ENCODE measurements around the gene RCSD1.
"Not testable (repeated sequence)": the region's sequence is repeated elsewhere in the genome, so short reads cannot be mapped to it uniquely, and the experiment has no call there.

The RCSD1 gene

DNA sequence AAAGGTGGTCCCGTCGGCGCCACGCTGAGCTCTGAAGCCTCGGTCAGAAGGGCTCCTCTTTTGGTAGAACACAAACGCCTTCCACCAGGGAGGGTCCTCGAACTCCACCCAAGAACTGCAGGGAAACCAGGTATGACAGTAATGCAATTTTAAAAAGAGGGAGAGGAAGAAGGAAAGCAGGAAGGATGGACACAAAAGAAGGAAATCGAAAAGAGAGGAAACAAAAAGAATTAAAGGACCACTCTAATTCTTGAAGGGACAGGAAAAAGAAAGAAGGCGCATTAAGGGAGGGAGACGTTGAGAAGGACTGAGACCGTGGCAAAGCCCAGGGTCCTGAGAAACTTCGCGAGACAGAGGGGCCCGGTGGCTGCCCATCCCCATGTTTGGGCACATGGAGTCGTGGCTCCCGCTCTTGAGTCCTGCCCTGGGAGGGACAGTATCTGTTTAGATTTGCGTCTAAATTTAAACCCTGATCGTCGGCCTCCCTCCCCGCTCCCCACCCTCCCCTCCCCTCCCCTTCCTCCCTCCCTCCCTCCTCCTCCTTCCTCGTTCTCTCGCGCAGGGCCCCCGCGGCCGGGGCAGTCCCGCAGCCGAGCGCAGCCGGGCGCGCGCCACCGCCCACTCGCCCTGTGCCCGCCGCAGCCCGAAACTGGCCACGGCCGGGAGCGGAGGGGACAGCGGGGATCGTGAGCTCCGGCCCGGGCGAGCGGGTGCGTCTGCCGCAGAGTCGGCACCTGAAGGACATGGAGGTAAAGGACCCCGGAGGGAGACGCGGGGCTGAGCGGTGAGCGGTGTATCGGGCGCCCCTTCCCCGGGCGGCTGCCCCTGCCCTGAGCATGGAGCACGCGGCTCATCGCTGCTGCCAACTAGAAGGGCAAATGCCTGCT is at the start of gene RCSD1:
Gene RCSD1, plus strand, starts transcription at position 552 of the 887 bp plus-strand sequence. Its CDS starts 192 bp downstream, at position 744.
- DNase-seq (ENCODE audit: low spot score) = no peak

DNA sequence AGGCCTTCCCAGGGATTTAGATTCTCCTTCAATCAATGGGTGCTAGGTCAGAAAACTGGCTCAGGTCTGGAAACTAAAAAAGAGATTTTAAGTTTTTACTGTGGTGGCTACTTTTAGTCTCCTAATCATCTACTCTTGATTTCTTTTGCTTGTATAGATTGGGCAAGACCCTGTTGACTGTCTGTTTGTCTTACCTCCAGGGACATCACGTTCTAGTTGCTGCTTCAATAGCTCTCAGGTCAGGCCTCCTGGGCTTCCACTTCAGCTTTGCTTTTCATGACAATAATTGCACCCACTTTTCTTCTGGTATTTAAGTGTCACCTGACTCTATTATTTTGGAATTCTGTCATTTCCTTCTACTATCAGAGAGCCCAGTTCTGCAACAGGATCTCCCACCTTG is 48.0 kb upstream of the RCSD1 start:
- no peak for DNase-seq (ENCODE audit: low spot score)

GRCh38 chr1:167582722-167583121 is 47.3 kb upstream of the RCSD1 start:
- DNase-seq (ENCODE audit: low spot score) = no peak

- DNase-seq (ENCODE audit: low spot score) = no peak
Observed at GRCh38 chr1:167584581-167584980, 45.5 kb upstream of the RCSD1 start.

DNA sequence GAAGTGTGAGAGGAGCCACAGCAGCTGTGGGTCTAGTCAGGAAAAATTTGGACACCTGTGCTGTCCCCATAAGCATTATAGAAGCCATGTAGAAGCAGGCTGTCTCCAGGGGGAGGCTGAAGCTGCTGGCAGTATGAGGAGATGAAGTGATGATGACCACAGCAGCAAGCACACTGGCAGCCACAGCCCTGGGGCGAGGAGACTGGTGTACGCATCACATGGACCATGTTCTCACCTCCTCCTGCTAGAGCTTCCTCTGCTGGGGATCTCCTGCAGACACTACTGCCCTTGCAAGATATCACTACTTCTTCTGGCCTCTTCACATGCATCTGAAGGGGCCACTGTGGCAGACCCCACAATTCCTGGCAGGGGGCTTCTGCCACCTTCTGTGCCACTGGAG is 42.7 kb upstream of the RCSD1 start:
- DNase-seq (ENCODE audit: low spot score) = no peak

DNA sequence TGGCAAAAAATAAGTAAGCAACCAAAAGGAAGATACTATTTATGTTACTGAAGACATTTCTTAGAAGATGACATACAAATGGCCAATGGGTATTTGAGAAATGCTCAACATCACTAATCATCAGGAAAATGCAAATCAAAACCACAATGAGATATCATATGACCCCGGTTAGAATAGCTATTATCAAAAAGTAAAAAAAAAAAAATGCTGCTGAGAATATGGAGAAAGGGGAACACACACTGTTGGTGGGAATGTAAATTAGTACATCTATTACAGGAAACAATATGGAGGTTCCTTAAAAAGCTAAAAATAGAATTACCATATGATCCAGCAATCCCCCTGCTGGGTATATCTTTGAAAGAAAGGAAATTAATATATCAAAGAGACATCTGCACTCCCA is 42.2 kb upstream of the RCSD1 start:
- no peak for DNase-seq (ENCODE audit: low spot score)

DNA sequence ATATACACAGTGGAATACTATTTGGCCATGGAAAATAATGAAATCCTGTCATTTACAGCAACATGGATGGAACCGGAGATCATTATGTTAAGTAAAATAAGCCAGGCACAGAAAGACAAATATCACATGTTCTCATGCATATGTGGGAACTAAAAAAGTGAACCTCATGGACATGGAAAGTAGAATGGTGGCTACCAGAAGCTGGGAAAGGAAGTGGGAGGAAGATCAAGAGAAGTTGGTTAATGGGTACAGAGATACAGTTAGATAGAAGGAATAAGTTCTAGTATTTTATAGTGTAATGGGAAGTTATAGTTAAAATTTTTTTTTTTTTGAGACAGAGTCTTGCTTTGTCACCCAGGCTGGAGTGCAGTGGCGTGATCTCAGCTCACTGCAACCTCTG is 41.7 kb upstream of the RCSD1 start:
- no peak for DNase-seq (ENCODE audit: low spot score)

GRCh38 chr1:167592475-167592874 is 37.6 kb upstream of the RCSD1 start:
- DNase-seq (ENCODE audit: low spot score) = no peak

DNA sequence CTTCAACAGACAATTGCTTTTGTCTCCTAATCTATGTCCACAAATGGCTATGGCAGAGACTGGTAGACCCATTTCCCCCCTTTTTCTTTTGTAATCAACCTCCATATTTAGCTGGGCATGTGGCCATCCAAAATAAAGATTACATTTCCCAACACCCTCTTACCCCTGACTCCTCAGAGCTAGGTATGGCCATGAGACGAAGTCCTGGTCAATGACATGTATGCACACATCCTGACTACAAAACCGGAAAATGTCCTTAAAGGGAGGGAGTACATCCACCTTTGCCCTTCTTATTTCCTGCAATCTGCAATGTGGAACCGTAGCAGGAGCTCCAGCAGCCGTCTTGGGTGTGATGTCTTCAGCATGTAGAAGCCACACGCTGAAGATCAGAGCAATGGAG is 36.2 kb upstream of the RCSD1 start:
- DNase-seq (ENCODE audit: low spot score) = no peak

DNA sequence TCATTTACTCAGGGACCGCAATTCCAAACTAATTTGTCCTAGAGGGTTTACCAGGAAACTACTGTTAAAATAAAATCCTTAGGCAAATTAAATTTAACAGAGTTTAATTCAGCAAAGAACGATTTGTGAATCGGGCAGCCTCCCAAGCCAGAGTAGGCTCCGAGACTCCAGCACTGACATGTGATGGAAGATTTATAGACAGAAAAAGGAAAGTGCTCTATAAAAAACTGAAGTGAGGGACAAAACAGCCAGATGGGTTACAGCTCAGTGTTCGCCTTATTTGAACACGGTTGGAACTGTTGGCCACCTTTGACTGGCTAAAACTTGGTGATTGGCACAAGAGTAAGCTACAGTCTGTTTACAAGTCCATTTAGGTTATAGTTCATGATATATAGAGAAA is 35.2 kb upstream of the RCSD1 start:
- no peak for DNase-seq (ENCODE audit: low spot score)

DNA sequence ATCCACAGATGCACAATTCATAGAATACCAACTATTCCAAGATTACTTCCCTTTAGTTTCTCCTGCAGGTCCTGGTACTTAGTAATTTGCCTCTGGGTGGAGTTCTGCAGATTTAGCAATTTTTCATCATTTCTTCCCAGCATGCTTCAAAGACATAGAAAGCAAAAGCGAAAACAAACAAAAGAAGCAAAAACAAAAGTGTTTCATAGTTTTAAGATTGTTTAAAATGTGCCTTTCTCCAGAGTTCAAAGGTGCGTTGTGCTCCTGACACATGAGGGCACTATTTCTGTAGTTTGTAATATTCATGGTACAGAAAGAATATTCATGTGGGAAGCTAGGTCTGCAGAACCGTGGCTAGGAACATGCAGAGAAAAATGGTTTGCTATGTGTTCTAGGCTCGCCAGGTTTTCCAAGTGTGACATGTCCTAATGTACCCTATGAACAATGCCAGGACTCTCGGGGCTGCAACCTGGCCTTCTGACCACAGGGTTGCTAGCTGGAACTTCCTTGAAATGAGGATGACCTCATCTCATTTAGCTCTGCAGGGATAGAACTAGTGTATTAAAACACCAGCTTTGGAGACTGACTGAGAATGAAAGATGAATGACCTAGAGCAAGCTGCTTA is 30.0 kb upstream of the RCSD1 start:
- DNase-seq (ENCODE audit: low spot score) = peak; percentile 74

- DNase-seq (ENCODE audit: low spot score) = peak; percentile 59
Observed at GRCh38 chr1:167601442-167602383, 28.3 kb upstream of the RCSD1 start.

DNA sequence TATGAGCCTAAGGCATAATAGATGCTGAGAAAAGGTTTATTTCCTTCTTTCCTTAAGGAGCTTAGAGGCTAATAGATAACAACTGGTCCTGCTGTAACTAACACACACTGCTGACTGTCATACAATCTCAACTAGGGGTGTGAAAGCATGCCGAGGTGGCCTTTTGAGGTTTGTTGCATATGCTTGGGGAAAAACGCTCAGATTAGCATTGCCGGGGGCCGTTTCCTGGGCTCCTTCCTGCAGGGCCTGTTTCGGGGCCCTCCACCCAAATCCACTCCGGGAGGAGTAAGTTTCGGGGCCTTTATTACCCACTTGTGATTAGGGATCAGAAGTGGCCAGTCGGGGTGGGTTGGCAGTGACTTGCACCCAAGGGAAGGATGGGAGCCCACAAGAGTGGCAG is 27.2 kb upstream of the RCSD1 start:
- DNase-seq (ENCODE audit: low spot score) = no peak

DNA sequence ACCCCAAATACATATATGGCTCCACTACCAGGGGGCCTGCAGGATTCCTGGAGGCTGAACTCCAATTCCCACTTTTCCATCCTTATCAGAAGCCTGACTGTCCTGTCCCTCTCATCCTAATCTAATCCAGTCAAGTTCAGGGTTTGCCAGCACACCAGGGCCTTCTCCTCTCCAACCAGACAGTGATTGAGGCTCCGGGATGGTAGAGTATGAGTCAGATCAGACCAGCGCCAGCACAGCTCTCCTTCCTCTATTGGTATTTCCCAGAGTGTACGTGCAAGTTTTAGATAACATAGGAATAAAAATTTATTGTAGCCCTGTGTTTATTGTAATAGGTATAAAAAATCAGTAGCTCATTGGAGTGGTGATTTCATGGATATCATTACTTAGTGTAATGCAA is 24.5 kb upstream of the RCSD1 start:
- no peak for DNase-seq (ENCODE audit: low spot score)

DNA sequence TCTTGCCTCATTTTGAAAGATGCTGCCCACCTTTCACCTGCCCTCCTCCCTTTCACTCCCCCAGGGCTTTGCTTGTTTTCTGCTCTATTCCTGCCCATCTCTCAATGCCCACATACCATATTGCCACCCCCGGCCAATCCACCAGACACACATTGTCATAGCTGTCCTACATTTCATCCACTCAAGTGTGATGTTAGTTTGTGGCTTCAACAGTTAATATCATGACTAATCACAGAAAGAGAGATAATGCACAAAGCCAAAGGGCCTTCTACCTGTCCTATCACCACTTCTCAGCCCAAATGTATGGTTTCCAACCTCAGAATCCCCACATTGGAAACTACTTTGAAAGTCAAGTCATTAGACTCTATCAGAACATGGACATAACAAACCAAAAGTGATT is 18.0 kb upstream of the RCSD1 start:
- no peak for DNase-seq (ENCODE audit: low spot score)

DNA sequence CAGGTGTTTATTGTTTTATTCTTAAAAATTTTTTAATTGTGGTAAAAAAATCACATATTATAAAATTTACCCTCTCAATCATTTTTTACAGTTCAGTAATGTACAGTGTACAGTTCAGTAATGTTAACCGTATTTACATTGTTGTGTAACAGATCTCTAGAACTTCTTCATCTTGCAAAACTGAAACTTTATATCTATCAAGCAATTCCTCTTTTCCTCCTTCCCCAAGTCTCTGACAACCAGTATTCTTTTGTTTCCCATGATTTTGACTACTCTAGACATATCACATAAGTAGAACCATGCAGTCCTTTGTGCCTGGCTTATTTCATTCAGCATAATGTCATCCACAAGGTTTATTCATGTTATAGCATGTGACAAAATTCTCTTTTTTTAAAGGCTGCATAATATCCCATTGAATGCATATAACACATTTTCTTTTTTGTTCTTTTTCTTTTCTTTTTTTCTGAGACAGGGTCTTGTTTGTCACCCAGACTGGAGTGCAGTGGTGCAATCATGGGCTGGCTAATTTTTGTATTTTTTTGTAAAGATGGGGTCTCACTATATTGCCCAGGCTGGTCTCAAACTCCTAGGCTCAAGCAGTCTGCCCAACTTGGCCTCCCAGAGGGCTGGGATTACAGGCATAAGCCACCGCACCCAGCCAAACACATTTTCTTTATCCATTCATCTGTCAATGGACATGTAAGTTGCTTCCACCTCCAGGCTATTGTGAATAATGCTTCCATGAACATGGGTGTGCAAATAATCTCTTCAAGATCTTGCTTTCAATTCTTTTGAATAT is 17.2 kb upstream of the RCSD1 start:
- no peak for DNase-seq (ENCODE audit: low spot score)

- not testable (repeated sequence) for DNase-seq (ENCODE audit: low spot score)
Observed at GRCh38 chr1:167613984-167614383, 16.0 kb upstream of the RCSD1 start.

- no peak for DNase-seq (ENCODE audit: low spot score)
Observed at GRCh38 chr1:167614851-167615250, 15.2 kb upstream of the RCSD1 start.

GRCh38 chr1:167616521-167616920 is 13.5 kb upstream of the RCSD1 start:
- DNase-seq (ENCODE audit: low spot score) = no peak

- DNase-seq (ENCODE audit: low spot score) = no peak
Observed at GRCh38 chr1:167617153-167618147, 12.6 kb upstream of the RCSD1 start.
